H1 (cell line): ENCODE results near the gene TYR. TPM values are rescaled to one million over a fixed set of nuclear protein-coding genes. Genes with fewer than 3 reads are reported as not detected.
A peak's percentile ranks its signal among the peaks of the same experiment; 100 is the strongest.
"Not testable (repeated sequence)": the region's sequence is repeated elsewhere in the genome, so short reads cannot be mapped to it uniquely, and the experiment has no call there.

Source experiments
- CTCF ChIA-PET: fragments of 300-600 bp; sonication (Branson Sonifier 250); formaldehyde crosslinking; loops from one replicate; lab custom pipeline; 2021; ENCODE audit not compliant: partially characterized antibody; lab: Charles Lee
- POLR2A ChIA-PET: fragments of 300-600 bp; sonication (Branson Sonifier 250); formaldehyde crosslinking; loops from one replicate; lab custom pipeline; 2021; ENCODE audit warnings: inconsistent platforms; ENCODE audit not compliant: partially characterized antibody; lab: Charles Lee
- DNase-seq, 2 experiments: peaks; one replicate each; pipeline versions ENCODE4 v3.0.0 to v3.0.0-alpha.2; 2010 to 2022; ENCODE audit warnings: low spot score in 2 of 2, low read depth in 1 of 2, mixed read lengths in 1 of 2
- FAIRE-seq: peaks from 2 replicates; lab custom pipeline; 2011; peaks lifted over from hg19 to GRCh38; lab: Jason Lieb, UNC
- H2AFZ ChIP-seq: 2 replicates; pipeline ENCODE4 v1.8.1; 2012; ENCODE audit warnings: low read length, inconsistent platforms
- H2AK5ac ChIP-seq: 2 replicates; pipeline ENCODE4 v1.6.1; 2013; ENCODE audit warnings: low read depth, low read length
- H2BK120ac ChIP-seq: replicated peaks from 2 replicates; pipeline ENCODE3; 2013; ENCODE audit warnings: low read depth, low read length, inconsistent platforms
- H2BK12ac ChIP-seq: 2 replicates; pipeline ENCODE4 v1.6.1; 2013; ENCODE audit warnings: low read depth, low read length
- H2BK15ac ChIP-seq: 2 replicates; pipeline ENCODE4 v1.6.1; 2013; ENCODE audit warnings: low read length
- H2BK20ac ChIP-seq: 2 replicates; pipeline ENCODE4 v1.6.1; 2013; ENCODE audit warnings: low read length
- H2BK5ac ChIP-seq: 2 replicates; pipeline ENCODE4 v1.6.1; 2013; ENCODE audit warnings: low read depth, low read length
- H3K14ac ChIP-seq: 2 replicates; pipeline ENCODE4 v1.6.1; 2013; ENCODE audit warnings: inconsistent platforms; ENCODE audit not compliant: insufficient read length
- H3K18ac ChIP-seq: 2 replicates; pipeline ENCODE4 v1.6.1; 2013; ENCODE audit warnings: low read length; ENCODE audit errors: extremely low read depth
- H3K23ac ChIP-seq: 2 replicates; pipeline ENCODE4 v1.6.1; 2013; ENCODE audit warnings: inconsistent platforms; ENCODE audit not compliant: insufficient read length
- H3K23me2 ChIP-seq: 2 replicates; pipeline ENCODE4 v1.6.1; 2013; ENCODE audit warnings: low read depth, low read length
- H3K27ac ChIP-seq: 2 replicates; pipeline ENCODE4 v1.6.1; 2011; ENCODE audit warnings: low read depth, low read length, inconsistent platforms
- H3K27me3 ChIP-seq, 4 experiments: replicated peaks in 1 of 4; 1 replicate in 1 of 4; 2 replicates in 3 of 4; pipeline versions ENCODE4 v1.6.1 to v1.8.1; 2011 to 2013; ENCODE audit warnings: low read length in 3 of 4, mild to moderate bottlenecking in 3 of 4, inconsistent platforms in 2 of 4, mixed read lengths in 2 of 4, moderate library complexity in 1 of 4; ENCODE audit not compliant: control insufficient read depth in 3 of 4, insufficient read depth in 3 of 4; ENCODE audit errors: extremely low read depth in 1 of 4
- H3K36me3 ChIP-seq, 4 experiments: 2 replicates each; pipeline versions ENCODE4 v1.6.1 to v1.8.1; 2011 to 2013; ENCODE audit warnings: mild to moderate bottlenecking in 4 of 4, low read length in 3 of 4, moderate library complexity in 2 of 4, control low read depth in 1 of 4, inconsistent platforms in 1 of 4; ENCODE audit not compliant: insufficient read depth in 4 of 4, control insufficient read depth in 2 of 4
- H3K4ac ChIP-seq: replicated peaks from 2 replicates; pipeline ENCODE3; 2013; ENCODE audit warnings: low read length, low read depth, mixed read lengths, inconsistent platforms; ENCODE audit not compliant: insufficient read length
- H3K4me1 ChIP-seq, 4 experiments: replicated peaks in 1 of 4; 1 replicate in 1 of 4; 2 replicates in 3 of 4; pipeline versions ENCODE4 v1.6.1 to v1.8.1; 2011 to 2013; ENCODE audit warnings: low read length in 3 of 4, inconsistent platforms in 2 of 4, mixed read lengths in 1 of 4; ENCODE audit not compliant: insufficient read depth in 4 of 4, control insufficient read depth in 3 of 4
- H3K4me2 ChIP-seq, 2 experiments: 2 replicates each; pipeline versions ENCODE4 v1.6.1 to v1.8.1; 2011 to 2013; ENCODE audit warnings: low read depth in 2 of 2, low read length in 2 of 2, control low read depth in 1 of 2, inconsistent platforms in 1 of 2, mild to moderate bottlenecking in 1 of 2; ENCODE audit not compliant: insufficient read depth in 1 of 2
- H3K4me3 ChIP-seq, 4 experiments: fragments of 200-600, 300-600 bp in 1 of 4; sonication (generic), shearing (Covaris generic), sonication (Bioruptor Twin) in 1 of 4; 2 replicates each; pipeline versions ENCODE4 v1.5.1 to v1.8.1; 2011 to 2016; ENCODE audit warnings: low read length in 4 of 4, low read depth in 3 of 4, control low read depth in 2 of 4, inconsistent platforms in 2 of 4, mild to moderate bottlenecking in 2 of 4, mixed read lengths in 1 of 4, moderate library complexity in 1 of 4; ENCODE audit not compliant: insufficient read depth in 2 of 4; ENCODE audit errors: extremely low read depth in 1 of 4
- H3K56ac ChIP-seq: replicated peaks from 2 replicates; pipeline ENCODE3; 2013; ENCODE audit warnings: low read depth, mild to moderate bottlenecking, mixed read lengths, low read length, inconsistent platforms; ENCODE audit not compliant: insufficient read length
- H3K79me1 ChIP-seq: 2 replicates; pipeline ENCODE4 v1.6.1; 2013; ENCODE audit warnings: low read depth, low read length, control low read depth
- H3K79me2 ChIP-seq, 2 experiments: 2 replicates each; pipeline versions ENCODE4 v1.6.1 to v1.8.1; 2012 to 2013; ENCODE audit warnings: low read length in 2 of 2, mild to moderate bottlenecking in 2 of 2, inconsistent platforms in 1 of 2; ENCODE audit not compliant: insufficient read depth in 2 of 2, control insufficient read depth in 1 of 2
- H3K9ac ChIP-seq, 4 experiments: replicated peaks in 1 of 4; 1 replicate in 1 of 4; 2 replicates in 3 of 4; pipeline versions ENCODE4 v1.6.1 to v1.8.1; 2011 to 2013; ENCODE audit warnings: low read depth in 3 of 4, low read length in 3 of 4, control low read depth in 2 of 4, mild to moderate bottlenecking in 2 of 4, moderate library complexity in 2 of 4, inconsistent platforms in 1 of 4; ENCODE audit errors: extremely low read depth in 1 of 4
- H3K9me3 ChIP-seq, 2 experiments: 2 replicates each; pipeline versions ENCODE4 v1.6.1 to v1.8.1; 2012 to 2013; ENCODE audit warnings: mild to moderate bottlenecking in 2 of 2, moderate library complexity in 2 of 2, control low read depth in 1 of 2, inconsistent platforms in 1 of 2, low read depth in 1 of 2, low read length in 1 of 2, mixed read lengths in 1 of 2; ENCODE audit not compliant: insufficient read depth in 2 of 2
- H4K20me1 ChIP-seq, 2 experiments: replicated peaks in 1 of 2; 2 replicates each; pipeline versions ENCODE3 to v1.8.1; 2011 to 2013; ENCODE audit warnings: inconsistent platforms in 2 of 2, low read length in 2 of 2, mild to moderate bottlenecking in 1 of 2; ENCODE audit not compliant: insufficient read depth in 2 of 2, control insufficient read depth in 1 of 2
- H4K5ac ChIP-seq: 2 replicates; pipeline ENCODE4 v1.6.1; 2013; ENCODE audit warnings: low read length, low read depth, mixed read lengths, inconsistent platforms; ENCODE audit not compliant: insufficient read length
- H4K8ac ChIP-seq: 2 replicates; pipeline ENCODE4 v1.8.0; 2013; ENCODE audit warnings: mild to moderate bottlenecking, moderate library complexity, low read length, inconsistent platforms; ENCODE audit not compliant: insufficient read depth; ENCODE audit errors: extremely low read depth
- H4K91ac ChIP-seq: replicated peaks from 2 replicates; pipeline ENCODE3; 2013; ENCODE audit warnings: low read length, mixed read lengths, inconsistent platforms; ENCODE audit not compliant: insufficient read length
- CEBPB ChIP-seq: IDR thresholded peaks from 2 replicates; pipeline ENCODE4 v1.6.1; 2012; ENCODE audit warnings: low read depth, low read length
- WGBS, 2 experiments: shearing (Covaris generic) in 1 of 2; methylation state at CpG; one replicate each; pipeline versions ENCODE4 v1.1.6 to v1.1.7; 2013 to 2015; ENCODE audit warnings: low lambda C conversion rate in 2 of 2, mixed read lengths in 2 of 2, inconsistent platforms in 1 of 2, low coverage in 1 of 2, missing lambda C conversion rate in 1 of 2; ENCODE audit not compliant: insufficient replicate concordance in 2 of 2, insufficient coverage in 1 of 2, insufficient read length in 1 of 2; ENCODE audit errors: extremely low coverage in 1 of 2, missing lambda C conversion rate in 1 of 2; 5-methylcytosine and 5-hydroxymethylcytosine counted together
- polyA plus RNA-seq, 7 experiments: library from polyadenylated mRNA; depleted of rRNA in 3 of 7; stranded (reverse) in 5 of 7; unstranded in 2 of 7; fragments of >200 nt in 5 of 7; fragments of 200-250 nt in 2 of 7; gene quantifications; 1 replicate in 5 of 7; 2 replicates in 1 of 7; 4 replicates in 1 of 7; pipeline versions ENCODE4 v1.2.1 to v1.2.3, GENCODE V29; 2011 to 2013; ENCODE audit warnings: missing spikeins in 2 of 7, mixed read lengths in 2 of 7
- total RNA-seq: library from RNA; stranded (reverse); fragmentation: NEBNext Ultra II Directional; extraction: Animal tissue kit (Norgen Biotek cat#: 25700); gene quantifications from 2 replicates; pipeline ENCODE4 v1.2.1, GENCODE V29; 2021

Gene TYR
- total and polyA plus RNA-seq, 2 of the 8 experiments (the other 6 are each of a cell fraction or from before 2014, with no cell fraction given): not detected

DNA sequence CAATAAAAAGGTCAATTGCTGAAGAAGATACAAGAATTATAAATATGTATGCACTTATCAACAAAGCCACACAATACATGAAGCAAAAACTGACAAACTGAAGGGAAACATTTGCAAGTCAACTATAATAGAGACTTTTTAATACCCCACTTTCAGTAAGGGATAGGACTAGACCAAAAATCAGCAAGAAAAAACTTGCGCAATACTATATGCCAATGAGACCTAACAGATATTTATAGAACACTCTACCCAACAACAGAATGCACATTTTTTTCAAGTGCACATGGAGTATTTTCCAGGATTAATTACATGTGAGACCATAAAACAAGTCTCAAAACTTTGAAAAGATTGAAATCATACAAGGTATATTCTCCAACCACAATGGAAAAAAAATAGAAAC, 83.8 kb downstream of the TYR start:
- WGBS, 2 experiments: 100% methylated on average over 1 of the region's 1 CpG; no CpG with 5 or more reads in 1 of the 2 experiments
- POLR2A ChIA-PET, H3K4me2 ChIP-seq, H3K79me1 ChIP-seq, H2BK15ac ChIP-seq, H3K4me3 ChIP-seq, H3K56ac ChIP-seq, H3K9me3 ChIP-seq, H3K4ac ChIP-seq, H3K79me2 ChIP-seq, H3K23me2 ChIP-seq, H4K91ac ChIP-seq, H2BK5ac ChIP-seq, H2BK20ac ChIP-seq, H3K27ac ChIP-seq, H2AFZ ChIP-seq, H3K36me3 ChIP-seq, H4K8ac ChIP-seq, H2AK5ac ChIP-seq, FAIRE-seq, H3K27me3 ChIP-seq, H4K20me1 ChIP-seq, H2BK12ac ChIP-seq, H3K14ac ChIP-seq, DNase-seq, H3K18ac ChIP-seq, H3K23ac ChIP-seq, H3K9ac ChIP-seq, H3K4me1 ChIP-seq, H2BK120ac ChIP-seq, H4K5ac ChIP-seq: not testable (repeated sequence)
- peak; percentile 81 for TF ChIP-seq CEBPB
- CTCF ChIA-PET: interaction anchor here (1.3 kb wide), 1 partner anchor 14 kb away, joined by 4 read pairs; no protein-coding TSS in a partner anchor
